KMS-11 (cell line): Measurements from ENCODE around the gene OR2AT4.

Experiments
- H2AFZ ChIP-seq: fragments of 200-600 bp; sonication (generic); 2 replicates; pipeline ENCODE4 v1.6.1; 2016; ENCODE audit warnings: antibody characterized with exemption, mixed run types, low read depth
- H3K27ac ChIP-seq: fragments of 200-600 bp; sonication (generic); 2 replicates; pipeline ENCODE4 v1.6.1; 2016; ENCODE audit warnings: mild to moderate bottlenecking, mixed run types
- H3K27me3 ChIP-seq: fragments of 200-600 bp; sonication (generic); 2 replicates; pipeline ENCODE4 v1.6.1; 2017; ENCODE audit warnings: mild to moderate bottlenecking, low read depth, mixed run types, moderate library complexity; ENCODE audit not compliant: insufficient read depth
- H3K36me3 ChIP-seq: fragments of 200-600 bp; sonication (generic); 2 replicates; pipeline ENCODE4 v1.6.1; 2017; ENCODE audit warnings: mild to moderate bottlenecking, mixed run types; ENCODE audit not compliant: insufficient read depth
- H3K4me1 ChIP-seq: fragments of 200-600 bp; sonication (generic); 2 replicates; pipeline ENCODE4 v1.6.1; 2016; ENCODE audit warnings: mild to moderate bottlenecking, low read depth, mixed run types; ENCODE audit not compliant: poor library complexity, severe bottlenecking
- H3K4me2 ChIP-seq: fragments of 200-600 bp; sonication (generic); 2 replicates; pipeline ENCODE4 v1.7.0; 2016; ENCODE audit warnings: mild to moderate bottlenecking, mixed run types
- H3K4me3 ChIP-seq: fragments of 200-600 bp; sonication (generic); IDR thresholded peaks from 2 replicates; pipeline ENCODE4 v1.6.1; 2017; ENCODE audit warnings: low read depth, low read length, mixed read lengths; ENCODE audit not compliant: insufficient read depth
- H3K79me2 ChIP-seq: fragments of 200-600 bp; sonication (generic); 2 replicates; pipeline ENCODE4 v1.6.1; 2016; ENCODE audit warnings: low read depth, mixed run types; ENCODE audit not compliant: insufficient read depth
- H3K9ac ChIP-seq: fragments of 200-600 bp; sonication (generic); 2 replicates; pipeline ENCODE4 v1.6.1; 2016; ENCODE audit warnings: mild to moderate bottlenecking, mixed run types
- H4K20me1 ChIP-seq: fragments of 200-600 bp; sonication (generic); 2 replicates; pipeline ENCODE4 v1.6.1; 2016; ENCODE audit warnings: mild to moderate bottlenecking, mixed run types; ENCODE audit not compliant: insufficient read depth
- TF ChIP-seq, protein P1 (sequence below): fragments of 200-600 bp; sonication (generic); conservative IDR thresholded peaks from 2 replicates; pipeline ENCODE4 v1.6.1; 2017; ENCODE audit warnings: low read depth, mild to moderate bottlenecking, antibody characterized with exemption, low read length, moderate library complexity, mixed read lengths

OR2AT4 gene

GRCh38 chr11:75135651-75136050 lies 39.0 kb upstream of the OR2AT4 start:
- Histone ChIP-seq H3K79me2 (no peaks in the 10 kb centered on the region), H3K4me1 (no peaks in the 10 kb centered on the region), H3K36me3 (no peaks in the 10 kb centered on the region), H3K27me3 (no peaks in the 10 kb centered on the region), H3K27ac (no peak overlapping the region), H3K4me3 (no peak overlapping the region), H3K9ac (no peak overlapping the region), H3K4me2 (no peak overlapping the region), H2AFZ (no peak overlapping the region), H4K20me1 (no peaks in the 10 kb centered on the region)
- TF ChIP-seq, protein P1, sequence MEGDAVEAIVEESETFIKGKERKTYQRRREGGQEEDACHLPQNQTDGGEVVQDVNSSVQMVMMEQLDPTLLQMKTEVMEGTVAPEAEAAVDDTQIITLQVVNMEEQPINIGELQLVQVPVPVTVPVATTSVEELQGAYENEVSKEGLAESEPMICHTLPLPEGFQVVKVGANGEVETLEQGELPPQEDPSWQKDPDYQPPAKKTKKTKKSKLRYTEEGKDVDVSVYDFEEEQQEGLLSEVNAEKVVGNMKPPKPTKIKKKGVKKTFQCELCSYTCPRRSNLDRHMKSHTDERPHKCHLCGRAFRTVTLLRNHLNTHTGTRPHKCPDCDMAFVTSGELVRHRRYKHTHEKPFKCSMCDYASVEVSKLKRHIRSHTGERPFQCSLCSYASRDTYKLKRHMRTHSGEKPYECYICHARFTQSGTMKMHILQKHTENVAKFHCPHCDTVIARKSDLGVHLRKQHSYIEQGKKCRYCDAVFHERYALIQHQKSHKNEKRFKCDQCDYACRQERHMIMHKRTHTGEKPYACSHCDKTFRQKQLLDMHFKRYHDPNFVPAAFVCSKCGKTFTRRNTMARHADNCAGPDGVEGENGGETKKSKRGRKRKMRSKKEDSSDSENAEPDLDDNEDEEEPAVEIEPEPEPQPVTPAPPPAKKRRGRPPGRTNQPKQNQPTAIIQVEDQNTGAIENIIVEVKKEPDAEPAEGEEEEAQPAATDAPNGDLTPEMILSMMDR: no peak

DNA sequence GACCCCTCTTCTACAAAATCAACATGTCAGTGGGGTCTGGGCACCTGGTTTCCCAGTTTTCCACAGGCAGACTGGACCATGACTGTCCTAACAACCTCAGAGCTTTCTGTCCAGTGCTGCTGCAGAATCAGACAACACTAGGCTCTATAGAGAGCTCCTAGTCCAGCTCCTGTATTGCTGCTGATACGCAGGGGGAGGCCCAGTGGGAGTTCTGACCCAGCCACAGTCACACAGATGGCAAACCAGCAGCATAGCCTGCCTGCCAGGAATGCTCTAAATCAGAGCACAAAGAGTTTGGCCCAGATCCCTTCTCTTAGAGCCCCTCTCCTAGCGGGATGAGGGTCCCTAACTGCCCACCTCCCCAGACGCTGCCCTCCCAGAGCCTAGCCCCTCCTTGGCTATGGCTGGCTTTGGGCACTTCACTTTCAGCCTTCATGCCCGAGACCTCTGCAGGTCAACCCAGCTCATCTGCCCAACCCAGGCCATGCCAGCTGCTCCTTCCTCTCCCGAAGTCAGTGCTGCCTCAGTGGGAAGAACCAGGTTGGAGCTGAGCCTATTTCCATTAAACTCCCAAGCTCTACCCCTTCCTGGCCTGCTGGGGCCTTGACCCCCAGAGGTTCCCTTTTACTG lies 38.5 kb upstream of the OR2AT4 start:
- H3K4me3 ChIP-seq: no peak overlapping the region
- no peak overlapping the region for H3K4me2 ChIP-seq
- no peaks in the 10 kb centered on the region for H3K36me3 ChIP-seq
- no peaks in the 10 kb centered on the region for H3K27me3 ChIP-seq
- TF ChIP-seq, protein P1: no peak
- H3K27ac ChIP-seq: no peak overlapping the region
- H2AFZ ChIP-seq: no peak overlapping the region
- no peak overlapping the region for H3K9ac ChIP-seq
- no peaks in the 10 kb centered on the region for H4K20me1 ChIP-seq
- H3K79me2 ChIP-seq: no peaks in the 10 kb centered on the region
- H3K4me1 ChIP-seq: no peaks in the 10 kb centered on the region

DNA sequence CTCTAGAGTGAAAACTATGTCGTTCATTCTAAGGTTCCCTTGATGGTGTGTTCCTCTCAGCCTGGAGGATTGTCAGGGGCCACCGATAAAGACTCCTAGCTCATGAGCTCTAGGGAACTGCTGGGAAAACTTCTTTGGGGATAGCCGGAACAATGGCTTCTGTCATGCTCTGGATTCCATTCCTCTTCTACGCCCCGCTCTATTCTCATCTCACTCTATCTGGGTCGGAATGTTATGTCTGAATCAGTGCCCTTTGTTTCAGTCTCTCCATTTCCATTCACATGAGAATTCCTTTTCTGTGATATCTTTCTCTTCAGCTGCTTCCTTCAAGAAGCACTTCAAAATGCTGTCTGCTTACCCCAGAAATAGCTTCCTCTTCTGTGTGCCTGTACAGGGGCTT lies 37.3 kb upstream of the OR2AT4 start:
- Histone ChIP-seq H3K27ac (no peak overlapping the region), H3K4me2 (no peak overlapping the region), H3K27me3 (no peaks in the 10 kb centered on the region), H3K4me1 (no peaks in the 10 kb centered on the region), H4K20me1 (no peaks in the 10 kb centered on the region), H3K9ac (no peak overlapping the region), H3K79me2 (no peaks in the 10 kb centered on the region), H2AFZ (no peak overlapping the region), H3K36me3 (no peaks in the 10 kb centered on the region), H3K4me3 (no peak overlapping the region)
- TF ChIP-seq, protein P1: no peak

DNA sequence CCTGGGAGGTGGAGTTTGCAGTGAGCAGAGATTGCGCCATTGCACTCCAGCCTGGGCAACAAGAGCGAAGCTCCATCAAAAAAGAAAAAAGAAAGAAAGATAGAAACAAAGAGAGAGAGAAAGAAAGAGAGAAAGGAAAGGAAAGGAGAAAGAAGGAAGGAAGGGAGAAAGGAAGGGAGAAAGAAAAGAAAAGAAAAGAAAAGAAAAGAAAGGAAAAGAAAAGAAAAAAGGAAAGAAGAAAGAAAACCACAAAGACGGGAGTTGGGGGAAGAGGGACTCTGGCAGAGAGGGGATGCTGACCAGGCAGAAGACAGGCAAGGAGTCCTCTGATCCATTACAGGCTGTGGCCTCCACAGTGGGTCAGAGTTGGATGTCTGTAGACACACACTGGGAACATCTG lies 35.4 kb upstream of the OR2AT4 start:
- TF ChIP-seq, protein P1: no peak
- Histone ChIP-seq H3K4me1 (no peaks in the 10 kb centered on the region), H3K4me2 (no peak overlapping the region), H3K27me3 (no peaks in the 10 kb centered on the region), H3K27ac (no peak overlapping the region), H3K36me3 (no peaks in the 10 kb centered on the region), H3K4me3 (no peak overlapping the region), H3K9ac (no peak overlapping the region), H4K20me1 (no peaks in the 10 kb centered on the region), H3K79me2 (no peaks in the 10 kb centered on the region), H2AFZ (no peak overlapping the region)
